ENCODE measurements around the gene CLCF1. TPM values are rescaled to one million over a fixed set of nuclear protein-coding genes. Genes with fewer than 3 reads are reported as not detected.
A peak's percentile ranks its signal among the peaks of the same experiment; 100 is the strongest.

The CLCF1 gene
- total and polyA plus RNA-seq, 2 of the 13 experiments (the other 11 are each of a cell fraction or from before 2014, with no cell fraction given): 0.49 to 0.78 TPM

GRCh38 chr11:67382276-67383136, 9.1 kb upstream of the CLCF1 start (continued):
- no peak for TF ChIP-seq REST (IDR thresholded peaks at IDR 0.05; ENCODE audit: borderline replicate concordance in 1 of 2, low read depth in 1 of 2, low read length in 2 of 2)
- no peak for TF ChIP-seq TFE3 (CRISPR knock-in tag; IDR thresholded peaks at IDR 0.05)
- TF ChIP-seq SRF (IDR thresholded peaks at IDR 0.05; ENCODE audit: low read depth, low read length): no peak
- 0 out of 2 replicates have a peak, but pooled peaks have one; percentile 35 for TF ChIP-seq MAZ (IDR thresholded peaks at IDR 0.05; ENCODE audit: borderline replicate concordance, low read depth, low read length)
- TF ChIP-seq MAZ (CRISPR knock-in tag; IDR thresholded peaks at IDR 0.05; ENCODE audit: low read depth): 0 out of 2 replicates have a peak, but pooled peaks have one; percentile 28
- no peak for TF ChIP-seq ZNF282 (IDR thresholded peaks at IDR 0.05; ENCODE audit: partially characterized antibody)
- TF ChIP-seq ZKSCAN8 (CRISPR knock-in tag; IDR thresholded peaks at IDR 0.05; ENCODE audit: borderline replicate concordance): no peak
- TF ChIP-seq ZNF639 (CRISPR knock-in tag; conservative IDR thresholded peaks at IDR 0.05): no peak
- 0 out of 2 replicates have a peak, but pooled peaks have one; percentile 51 for TF ChIP-seq ZMYM3 (CRISPR knock-in tag; IDR thresholded peaks at IDR 0.05)
- TF ChIP-seq HOXA7 (CRISPR knock-in tag; IDR thresholded peaks at IDR 0.05): no peak
- TF ChIP-seq ZNF615 (CRISPR knock-in tag; IDR thresholded peaks at IDR 0.05; ENCODE audit: borderline replicate concordance): no peak
- TF ChIP-seq ZFY (CRISPR knock-in tag; IDR thresholded peaks at IDR 0.05): no peak
- TF ChIP-seq ZMYM2 (CRISPR knock-in tag; IDR thresholded peaks at IDR 0.05): no peak
- TF ChIP-seq GRHL1 (CRISPR knock-in tag; conservative IDR thresholded peaks at IDR 0.05): no peak
- peak; percentile 38; the same call in 1 of the 2 replicates for TF ChIP-seq TBX2 (CRISPR knock-in tag; IDR thresholded peaks at IDR 0.05; ENCODE audit: borderline replicate concordance)
- TF ChIP-seq GABPB1 (CRISPR knock-in tag; IDR thresholded peaks at IDR 0.05): peak; percentile 29; the same call in 1 of the 2 replicates
- no peak; the same call in 1 of the 2 replicates for TF ChIP-seq SMAD1 (CRISPR knock-in tag; IDR thresholded peaks at IDR 0.05; ENCODE audit: borderline replicate concordance, low read depth)
- TF ChIP-seq ZNF160 (CRISPR knock-in tag; IDR thresholded peaks at IDR 0.05): no peak
- TF ChIP-seq CENPX (CRISPR knock-in tag; IDR thresholded peaks at IDR 0.05): no peak
- no peak for TF ChIP-seq DMAP1 (CRISPR knock-in tag; IDR thresholded peaks at IDR 0.05)
- peak; percentile 41; the same call in 1 of the 2 replicates for TF ChIP-seq ZFX (CRISPR knock-in tag; IDR thresholded peaks at IDR 0.05; ENCODE audit: low read depth)

All from HepG2 (cell line).